Measurements from ENCODE around the gene CSPG4.
"Not testable (repeated sequence)": the region's sequence is repeated elsewhere in the genome, so short reads cannot be mapped to it uniquely, and the experiment has no call there.

The CSPG4 gene, protein sequence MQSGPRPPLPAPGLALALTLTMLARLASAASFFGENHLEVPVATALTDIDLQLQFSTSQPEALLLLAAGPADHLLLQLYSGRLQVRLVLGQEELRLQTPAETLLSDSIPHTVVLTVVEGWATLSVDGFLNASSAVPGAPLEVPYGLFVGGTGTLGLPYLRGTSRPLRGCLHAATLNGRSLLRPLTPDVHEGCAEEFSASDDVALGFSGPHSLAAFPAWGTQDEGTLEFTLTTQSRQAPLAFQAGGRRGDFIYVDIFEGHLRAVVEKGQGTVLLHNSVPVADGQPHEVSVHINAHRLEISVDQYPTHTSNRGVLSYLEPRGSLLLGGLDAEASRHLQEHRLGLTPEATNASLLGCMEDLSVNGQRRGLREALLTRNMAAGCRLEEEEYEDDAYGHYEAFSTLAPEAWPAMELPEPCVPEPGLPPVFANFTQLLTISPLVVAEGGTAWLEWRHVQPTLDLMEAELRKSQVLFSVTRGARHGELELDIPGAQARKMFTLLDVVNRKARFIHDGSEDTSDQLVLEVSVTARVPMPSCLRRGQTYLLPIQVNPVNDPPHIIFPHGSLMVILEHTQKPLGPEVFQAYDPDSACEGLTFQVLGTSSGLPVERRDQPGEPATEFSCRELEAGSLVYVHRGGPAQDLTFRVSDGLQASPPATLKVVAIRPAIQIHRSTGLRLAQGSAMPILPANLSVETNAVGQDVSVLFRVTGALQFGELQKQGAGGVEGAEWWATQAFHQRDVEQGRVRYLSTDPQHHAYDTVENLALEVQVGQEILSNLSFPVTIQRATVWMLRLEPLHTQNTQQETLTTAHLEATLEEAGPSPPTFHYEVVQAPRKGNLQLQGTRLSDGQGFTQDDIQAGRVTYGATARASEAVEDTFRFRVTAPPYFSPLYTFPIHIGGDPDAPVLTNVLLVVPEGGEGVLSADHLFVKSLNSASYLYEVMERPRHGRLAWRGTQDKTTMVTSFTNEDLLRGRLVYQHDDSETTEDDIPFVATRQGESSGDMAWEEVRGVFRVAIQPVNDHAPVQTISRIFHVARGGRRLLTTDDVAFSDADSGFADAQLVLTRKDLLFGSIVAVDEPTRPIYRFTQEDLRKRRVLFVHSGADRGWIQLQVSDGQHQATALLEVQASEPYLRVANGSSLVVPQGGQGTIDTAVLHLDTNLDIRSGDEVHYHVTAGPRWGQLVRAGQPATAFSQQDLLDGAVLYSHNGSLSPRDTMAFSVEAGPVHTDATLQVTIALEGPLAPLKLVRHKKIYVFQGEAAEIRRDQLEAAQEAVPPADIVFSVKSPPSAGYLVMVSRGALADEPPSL (N-terminal part only)

DNA sequence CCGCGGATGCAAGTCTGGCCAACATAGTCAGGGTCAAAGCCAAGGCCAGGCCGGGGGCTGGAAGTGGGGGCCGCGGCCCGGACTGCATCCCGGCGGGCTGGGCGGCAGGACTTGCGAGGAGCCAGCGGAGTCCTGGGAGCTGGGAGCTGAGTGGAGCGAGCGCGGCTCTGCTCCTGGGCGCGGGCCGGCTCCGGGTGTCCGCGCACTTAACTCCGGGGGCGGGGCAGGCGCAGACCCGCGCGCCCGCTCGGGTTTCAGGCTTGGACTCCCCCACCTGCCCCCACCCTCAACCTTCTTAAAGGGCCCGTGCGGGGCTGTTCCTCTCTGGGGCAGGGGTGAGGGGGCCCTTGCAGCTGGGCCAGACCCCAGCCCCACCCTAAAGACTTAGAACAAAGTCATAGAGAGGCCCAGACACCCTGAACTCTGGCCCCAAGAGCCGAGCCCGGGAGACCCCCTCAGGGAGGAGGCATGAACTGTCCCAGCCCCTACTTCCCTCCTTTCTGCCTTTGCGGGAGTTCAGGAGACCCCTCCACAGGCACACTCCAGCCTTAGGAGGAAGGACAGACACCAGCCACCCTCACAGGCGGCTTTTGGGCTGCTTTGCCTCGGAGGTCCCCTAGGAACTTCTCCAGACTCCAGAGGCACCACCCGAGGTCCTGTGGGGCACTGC lies at the start of gene CSPG4:
CSPG4 (minus strand) TSS at position 181 of the 670 bp plus-strand sequence; CDS start at position 88, 93 bp downstream.
- H3K27ac Mint-ChIP-seq = no peak within 1 kb of the TSS
- H3K4me3 Mint-ChIP-seq = no peak within 1 kb of the TSS
- H3K9me3 Mint-ChIP-seq = no peaks in the 10 kb centered on the region
- no peaks in the 10 kb centered on the region for H3K4me1 Mint-ChIP-seq
- H3K36me3 Mint-ChIP-seq = no peaks in the 10 kb centered on the region
- no peak for ATAC-seq
- H3K27me3 Mint-ChIP-seq = peaks cover 38% of the 10 kb centered on the region

DNA sequence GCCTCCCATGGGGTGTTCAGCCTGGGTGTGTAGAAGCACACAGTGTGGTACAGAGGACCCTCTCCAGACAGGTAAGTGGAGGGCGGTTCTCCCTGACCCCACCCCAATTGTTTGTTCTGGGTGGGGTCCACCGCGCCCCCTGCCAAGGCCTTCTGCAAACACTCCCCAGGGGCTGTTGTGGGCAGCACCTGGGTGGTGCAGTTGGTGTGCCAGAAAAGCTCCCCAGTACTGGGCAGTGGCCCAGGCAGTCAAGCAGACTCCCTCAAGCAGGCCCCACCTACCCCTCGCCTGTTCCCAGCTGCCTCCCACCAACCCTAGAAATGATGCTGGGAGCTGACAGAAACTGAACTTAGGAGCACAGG lies 49.7 kb upstream of the CSPG4 start:
- not testable (repeated sequence) for H3K9me3 Mint-ChIP-seq, H3K36me3 Mint-ChIP-seq, H3K27ac Mint-ChIP-seq, H3K27me3 Mint-ChIP-seq, H3K4me3 Mint-ChIP-seq, ATAC-seq
- H3K4me1 Mint-ChIP-seq = peaks cover 26% of the 10 kb centered on the region

DNA sequence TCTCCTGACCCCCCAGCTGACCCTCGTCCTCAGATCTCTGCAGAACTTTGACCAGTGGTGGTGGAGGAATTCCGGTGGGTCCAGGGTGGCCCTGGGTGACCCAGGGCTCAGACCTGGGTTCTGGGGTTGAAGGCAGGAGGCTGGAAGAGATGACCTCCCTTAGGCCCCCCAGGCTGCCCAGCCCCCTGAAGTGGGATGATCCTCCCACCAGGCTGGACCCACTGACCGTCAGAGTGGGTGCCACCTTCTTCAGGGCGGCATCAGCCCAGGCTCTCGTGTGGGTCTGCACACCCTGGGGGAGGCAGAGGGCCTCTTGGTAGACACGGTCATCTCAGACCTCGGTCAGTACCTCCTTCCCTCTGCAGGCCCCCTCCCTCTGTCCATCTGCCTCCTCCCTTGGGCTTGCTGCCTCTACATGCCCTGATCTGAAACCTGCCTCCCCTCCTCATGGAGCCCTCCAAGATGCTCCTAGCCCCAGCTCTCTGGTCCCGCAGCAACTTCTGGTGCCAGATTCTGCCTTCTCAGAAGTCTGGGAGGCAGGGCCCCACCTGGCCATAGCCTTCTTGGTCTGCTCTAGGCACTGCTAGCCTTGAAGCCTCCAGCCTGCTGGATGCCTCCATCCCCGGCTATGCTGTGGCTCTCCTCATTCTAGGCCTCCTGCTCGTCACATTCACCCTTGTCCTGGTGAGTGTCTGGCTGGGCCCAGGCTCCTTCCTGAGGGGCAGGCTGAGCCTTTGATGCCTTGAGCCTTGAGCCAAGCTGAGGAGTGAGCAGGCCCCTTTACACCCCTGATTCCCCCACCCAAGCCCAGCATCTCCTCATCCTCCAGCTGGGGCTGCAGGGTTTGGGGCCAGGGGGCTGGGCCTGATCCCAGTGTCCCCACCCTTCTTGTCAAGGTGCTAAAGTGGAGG lies 49.1 kb upstream of the CSPG4 start:
- H3K4me3 Mint-ChIP-seq = no peak overlapping the region
- no peaks in the 10 kb centered on the region for H3K9me3 Mint-ChIP-seq
- peaks cover 26% of the 10 kb centered on the region for H3K4me1 Mint-ChIP-seq
- ATAC-seq = no peak
- no peak overlapping the region for H3K27ac Mint-ChIP-seq
- H3K27me3 Mint-ChIP-seq = no peaks in the 10 kb centered on the region
- no peaks in the 10 kb centered on the region for H3K36me3 Mint-ChIP-seq

DNA sequence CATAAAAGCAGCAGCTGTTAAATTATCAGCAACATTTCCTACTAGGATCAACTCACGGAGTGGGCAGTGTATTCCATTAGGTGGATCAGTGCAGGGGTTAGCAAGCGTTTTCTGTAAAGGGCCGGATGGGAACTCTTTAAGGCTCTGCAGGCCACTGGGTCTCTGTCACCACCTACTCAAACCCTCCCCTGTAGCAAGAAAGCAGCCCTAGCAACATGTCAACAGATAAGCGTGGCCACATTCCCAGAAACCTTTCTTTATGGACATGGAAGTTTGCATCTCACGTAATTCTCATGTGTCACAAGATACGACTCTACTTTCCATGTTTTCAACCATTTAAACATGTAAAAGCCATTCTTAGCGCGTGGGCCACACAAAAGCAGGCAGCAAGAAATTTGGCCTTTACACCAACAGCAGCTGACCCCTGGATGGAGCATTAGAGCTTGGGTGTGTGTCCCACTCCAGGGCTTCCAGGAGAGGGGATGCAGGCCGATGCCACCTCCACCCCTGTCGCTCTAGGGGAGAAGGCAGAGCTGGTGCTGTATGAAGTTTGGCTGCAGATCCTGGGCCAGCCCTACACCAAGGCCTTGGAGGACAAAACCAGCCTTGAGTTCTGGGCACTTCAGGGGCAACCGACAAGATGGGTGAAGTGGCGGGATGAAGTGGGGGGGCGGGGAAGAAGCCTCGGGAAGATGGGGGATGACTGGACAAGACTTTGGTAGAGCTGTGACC lies 48.2 kb upstream of the CSPG4 start:
- no peaks in the 10 kb centered on the region for H3K36me3 Mint-ChIP-seq
- ATAC-seq = no peak
- no peak overlapping the region for H3K4me3 Mint-ChIP-seq
- no peaks in the 10 kb centered on the region for H3K27me3 Mint-ChIP-seq
- no peaks in the 10 kb centered on the region for H3K9me3 Mint-ChIP-seq
- peaks cover 26% of the 10 kb centered on the region for H3K4me1 Mint-ChIP-seq
- H3K27ac Mint-ChIP-seq = no peak overlapping the region

DNA sequence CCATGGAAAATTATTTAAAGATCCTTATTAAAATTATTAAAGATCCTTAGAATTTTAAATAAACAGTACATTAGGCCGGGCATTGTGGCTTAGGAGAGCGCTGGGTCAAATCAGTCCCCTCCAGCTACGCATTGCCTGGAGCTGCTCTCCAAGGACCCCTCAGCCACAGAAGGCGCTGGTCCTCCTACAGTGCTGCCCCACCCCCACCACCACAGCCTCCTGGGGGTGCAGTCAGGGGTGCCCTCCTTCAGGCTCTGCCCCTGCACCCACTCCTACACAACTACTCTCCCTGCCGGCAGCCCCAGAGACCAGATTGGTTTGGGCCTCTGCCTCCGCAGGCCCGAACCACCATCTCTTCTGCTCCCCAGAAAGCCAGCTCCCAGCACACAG lies 47.5 kb upstream of the CSPG4 start:
- H3K4me3 Mint-ChIP-seq, H3K27me3 Mint-ChIP-seq, H3K36me3 Mint-ChIP-seq, H3K27ac Mint-ChIP-seq, H3K9me3 Mint-ChIP-seq, ATAC-seq: not testable (repeated sequence)
- peaks cover 26% of the 10 kb centered on the region for H3K4me1 Mint-ChIP-seq

DNA sequence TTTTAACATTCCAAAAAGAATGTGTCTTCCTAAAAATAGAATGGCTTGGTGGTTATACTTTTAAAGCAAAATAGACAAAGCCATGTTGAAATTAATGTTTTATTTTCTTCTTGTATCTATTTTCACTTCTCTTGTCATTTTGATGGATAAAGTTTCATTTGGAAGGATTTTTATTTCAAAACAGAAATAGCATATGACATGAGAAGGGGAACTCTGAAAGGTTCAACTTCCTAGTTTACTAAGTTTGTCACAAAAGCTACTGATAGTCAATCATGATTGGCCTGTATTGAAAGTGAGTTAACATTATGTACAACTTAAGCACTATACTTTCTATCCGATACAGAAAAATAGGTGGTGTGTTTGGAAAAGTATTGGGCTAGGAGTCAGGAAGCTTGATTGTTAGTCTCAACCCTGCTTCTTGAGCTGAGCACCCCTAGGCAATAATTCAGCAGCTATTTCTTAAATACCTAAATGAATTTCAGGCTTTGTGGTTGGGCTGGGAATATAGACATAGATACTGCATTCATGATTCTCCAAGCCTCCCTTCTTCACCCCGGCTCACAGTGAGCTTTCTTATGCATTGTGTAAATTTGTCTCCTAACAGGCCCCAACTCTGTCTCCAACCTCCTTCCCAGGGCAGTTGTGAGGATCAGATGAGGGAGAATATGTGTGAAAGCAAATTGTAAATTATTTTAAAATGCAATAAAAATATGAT lies 46.9 kb upstream of the CSPG4 start:
- Mint-ChIP-seq H3K27ac (peak overlapping the region; percentile 97), H3K27me3 (no peaks in the 10 kb centered on the region), H3K9me3 (no peaks in the 10 kb centered on the region), H3K4me3 (peak overlapping the region; percentile 96), H3K36me3 (no peaks in the 10 kb centered on the region), H3K4me1 (peaks cover 26% of the 10 kb centered on the region)
- ATAC-seq = no peak

DNA sequence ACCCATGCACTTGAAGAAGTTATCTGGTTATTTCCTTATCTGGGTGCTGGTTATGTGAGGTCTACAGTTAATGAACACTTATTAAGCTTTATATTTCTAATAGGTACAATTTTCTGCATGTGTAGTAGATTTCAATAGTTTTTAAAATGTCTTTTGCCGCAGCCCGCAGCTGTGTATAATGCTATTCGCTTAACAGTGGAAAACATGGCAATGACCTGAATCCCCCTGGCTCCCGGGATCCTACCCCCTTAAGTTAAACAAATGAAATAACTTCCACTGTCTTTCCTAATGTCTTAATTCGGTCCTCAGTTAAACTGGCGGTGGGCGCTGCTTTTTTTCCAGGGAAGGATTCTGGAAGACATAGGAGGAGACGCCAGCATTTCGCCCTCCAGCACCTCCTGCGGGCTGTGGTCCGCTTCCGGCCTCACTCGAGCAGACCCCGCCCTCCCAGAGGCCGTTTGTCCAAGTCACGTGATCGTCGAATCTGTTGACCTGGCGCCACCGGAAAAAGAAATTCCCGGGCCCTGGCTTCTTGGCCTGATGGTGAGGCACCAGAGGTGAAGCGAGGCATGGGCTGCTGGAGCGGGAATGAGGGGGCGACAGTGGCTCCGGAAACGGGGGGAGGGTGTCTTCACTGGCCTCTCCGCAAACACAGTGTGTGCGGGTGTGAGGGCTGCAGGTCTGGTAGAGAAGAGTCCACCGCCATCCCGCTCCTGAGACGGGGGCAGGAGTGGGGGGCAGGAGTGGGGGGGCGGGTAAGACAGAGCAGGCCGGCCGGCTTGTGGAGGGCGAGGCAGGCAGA lies 45.6 kb upstream of the CSPG4 start:
- Mint-ChIP-seq H3K4me3 (peak overlapping the region; percentile 96), H3K36me3 (no peaks in the 10 kb centered on the region), H3K4me1 (peaks cover 26% of the 10 kb centered on the region), H3K27me3 (no peaks in the 10 kb centered on the region), H3K27ac (peak overlapping the region; percentile 97), H3K9me3 (no peaks in the 10 kb centered on the region)
- ATAC-seq = peak; percentile 86

DNA sequence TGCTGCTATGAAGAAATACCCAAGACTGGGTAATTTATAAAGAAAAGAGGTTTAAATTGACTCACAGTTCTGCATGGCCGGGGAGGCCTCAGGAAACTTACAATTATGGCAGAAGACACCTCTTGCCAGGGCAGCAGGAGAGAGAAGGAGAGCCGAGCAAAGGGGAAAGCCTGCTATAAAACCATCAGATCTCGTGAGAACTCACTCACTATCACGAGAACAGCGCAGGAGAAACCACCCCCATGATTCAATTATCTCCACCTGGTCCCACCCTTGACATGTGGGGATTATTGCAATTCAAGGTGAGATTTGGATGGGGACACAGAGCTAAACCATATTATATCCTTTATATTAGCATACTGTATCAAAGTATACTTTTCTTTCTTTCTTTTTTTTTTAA lies 42.2 kb upstream of the CSPG4 start:
- peaks cover 21% of the 10 kb centered on the region for H3K4me1 Mint-ChIP-seq
- H3K9me3 Mint-ChIP-seq, H3K4me3 Mint-ChIP-seq, H3K36me3 Mint-ChIP-seq, H3K27ac Mint-ChIP-seq, H3K27me3 Mint-ChIP-seq, ATAC-seq: not testable (repeated sequence)

DNA sequence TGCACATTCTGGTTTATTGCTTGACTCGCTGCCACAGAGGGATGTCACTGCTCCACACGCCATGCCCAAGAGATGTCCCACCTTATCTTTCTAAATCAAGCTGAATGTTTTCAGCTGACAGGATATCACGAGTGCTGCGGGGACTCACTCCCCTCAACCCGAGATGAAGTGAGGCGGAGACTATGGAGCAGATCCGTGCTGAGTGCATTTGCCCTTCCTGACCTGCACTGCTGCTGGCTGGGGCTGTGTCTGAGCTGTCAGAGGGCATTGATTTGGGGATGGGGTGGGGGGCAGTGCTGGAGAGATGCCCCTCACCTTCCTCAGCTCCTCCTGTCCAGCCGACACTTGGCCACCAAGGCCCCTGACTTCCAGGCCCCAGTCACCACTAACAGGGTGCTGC lies 40.5 kb upstream of the CSPG4 start:
- no peak overlapping the region for H3K27ac Mint-ChIP-seq
- H3K36me3 Mint-ChIP-seq = no peaks in the 10 kb centered on the region
- H3K9me3 Mint-ChIP-seq = no peaks in the 10 kb centered on the region
- H3K4me3 Mint-ChIP-seq = no peak overlapping the region
- H3K27me3 Mint-ChIP-seq = no peaks in the 10 kb centered on the region
- peaks cover 14% of the 10 kb centered on the region for H3K4me1 Mint-ChIP-seq
- ATAC-seq = no peak

DNA sequence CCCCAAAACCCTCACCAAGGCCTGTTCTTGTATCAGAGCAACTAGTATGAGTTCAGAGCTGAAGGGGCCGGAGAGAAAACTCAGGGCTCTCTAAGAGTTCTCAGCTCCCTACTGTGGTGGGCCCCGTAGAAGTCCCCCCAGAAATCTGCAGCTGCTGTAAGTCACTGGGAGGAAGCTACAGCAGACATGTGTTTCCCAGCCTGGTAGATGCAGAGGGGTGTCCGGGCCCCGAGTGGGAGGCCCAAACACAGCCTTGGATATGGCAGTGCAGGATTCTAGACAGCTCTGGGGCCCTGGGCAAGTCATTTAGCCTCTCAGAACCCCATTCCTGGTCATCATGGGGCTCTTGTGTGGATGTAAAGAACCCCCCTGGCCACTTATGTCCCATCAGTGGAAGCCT lies 39.2 kb upstream of the CSPG4 start:
- H3K27ac Mint-ChIP-seq = no peak overlapping the region
- H3K9me3 Mint-ChIP-seq = no peaks in the 10 kb centered on the region
- no peak for ATAC-seq
- H3K36me3 Mint-ChIP-seq = no peaks in the 10 kb centered on the region
- peaks cover 5% of the 10 kb centered on the region for H3K27me3 Mint-ChIP-seq
- H3K4me3 Mint-ChIP-seq = no peak overlapping the region
- peaks cover 9% of the 10 kb centered on the region for H3K4me1 Mint-ChIP-seq

DNA sequence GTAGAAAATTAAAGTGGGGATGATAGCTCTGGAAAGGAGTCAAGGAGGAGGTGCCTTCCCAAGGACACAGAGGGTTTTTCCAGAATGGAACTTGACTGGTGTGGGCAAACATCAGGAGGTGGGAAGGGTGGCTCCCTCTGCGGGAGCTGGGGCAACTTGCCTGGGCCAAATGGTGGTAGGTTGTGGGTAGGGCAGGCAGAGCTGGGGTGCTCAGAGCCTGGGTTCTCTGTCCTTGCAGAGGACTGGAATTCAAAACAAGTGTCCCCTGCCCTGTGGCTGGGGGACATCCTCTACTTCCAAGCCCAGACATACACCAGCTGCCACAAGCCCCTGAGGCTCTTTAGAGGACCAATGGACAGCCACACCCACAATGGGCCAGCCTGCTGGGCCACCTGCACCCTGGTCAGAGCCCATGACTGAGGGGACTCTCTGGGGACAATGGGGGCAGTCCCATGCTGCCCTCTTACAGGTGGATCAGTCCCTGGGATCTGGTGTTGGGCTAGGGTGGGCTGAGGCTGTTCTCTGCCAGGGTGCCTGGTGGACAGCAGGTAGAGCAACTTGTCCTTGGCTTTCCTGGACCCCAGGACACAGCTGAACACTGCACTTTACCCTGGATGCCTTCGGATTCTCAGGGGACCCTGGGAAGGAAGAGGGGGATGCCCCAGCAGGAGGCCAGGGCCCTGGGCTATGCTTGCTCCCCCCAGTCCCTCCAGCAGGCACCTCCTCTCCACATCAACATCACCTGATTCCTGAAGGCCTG lies 38.6 kb upstream of the CSPG4 start:
- no peak overlapping the region for H3K4me3 Mint-ChIP-seq
- no peak for ATAC-seq
- H3K9me3 Mint-ChIP-seq = no peaks in the 10 kb centered on the region
- peaks cover 9% of the 10 kb centered on the region for H3K4me1 Mint-ChIP-seq
- no peak overlapping the region for H3K27ac Mint-ChIP-seq
- H3K36me3 Mint-ChIP-seq = no peaks in the 10 kb centered on the region
- H3K27me3 Mint-ChIP-seq = peaks cover 8% of the 10 kb centered on the region
